ENCODE measurements around the gene MACROD2.

The MACROD2 gene

DNA sequence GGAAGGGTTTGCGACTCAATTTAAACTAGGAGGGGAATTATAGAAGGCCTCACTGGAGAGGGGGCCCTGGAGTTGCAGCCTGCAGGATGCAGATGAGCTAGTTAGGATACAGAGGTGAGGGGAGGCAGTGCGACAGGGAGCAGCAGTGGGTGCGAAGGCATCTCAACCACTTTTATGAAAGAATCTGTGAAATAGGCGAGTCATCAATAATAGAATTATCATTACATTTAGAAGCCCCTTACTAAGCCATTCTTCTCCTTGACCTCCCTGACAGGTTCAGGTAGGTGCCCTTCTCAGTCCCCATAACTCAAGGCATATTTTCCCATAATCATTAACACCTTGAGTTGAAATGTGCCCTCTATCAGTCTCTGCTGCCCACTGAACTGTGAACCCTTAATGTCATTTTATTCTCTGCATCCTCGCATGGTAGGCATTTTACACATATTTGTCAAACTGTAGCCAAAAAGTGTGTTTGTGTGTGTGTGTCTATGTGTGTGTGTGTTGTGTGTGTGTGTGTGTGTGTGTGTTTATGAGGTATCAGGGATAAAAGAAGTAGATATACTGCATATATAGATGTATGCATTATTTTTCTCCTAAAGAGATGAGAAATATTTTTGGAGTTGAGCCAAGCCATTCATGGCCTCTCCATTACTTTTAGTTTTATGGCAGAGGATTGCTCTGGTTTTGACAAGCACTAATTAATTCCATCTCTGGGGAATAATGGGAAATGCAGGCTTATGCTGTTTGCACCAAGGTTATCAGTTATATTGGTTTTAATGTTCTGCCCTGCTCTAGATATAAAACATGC is 1679.1 kb downstream of the MACROD2 start:
- no peak for DNase-seq

DNA sequence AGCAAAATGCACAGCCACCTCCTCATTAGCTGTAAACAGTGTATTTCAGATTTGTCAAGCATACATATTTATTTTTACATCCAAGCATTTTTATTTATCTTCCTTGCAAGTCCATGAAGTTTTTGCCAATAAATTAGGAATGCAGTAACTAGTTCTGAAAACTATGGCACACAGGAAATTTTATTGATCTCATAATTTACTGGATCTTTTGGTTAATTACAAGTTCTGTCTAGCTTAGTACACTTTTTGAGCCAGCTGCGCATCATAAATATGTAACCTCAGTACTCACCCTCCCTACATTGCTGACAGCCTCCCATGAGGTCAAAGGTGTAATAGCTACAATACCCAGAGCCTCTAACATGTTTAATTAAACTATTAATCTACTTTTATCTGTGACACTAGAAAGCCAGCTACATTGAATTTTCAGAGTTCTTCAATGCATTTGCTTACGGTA is 1679.8 kb downstream of the MACROD2 start:
- DNase-seq: no peak

DNA sequence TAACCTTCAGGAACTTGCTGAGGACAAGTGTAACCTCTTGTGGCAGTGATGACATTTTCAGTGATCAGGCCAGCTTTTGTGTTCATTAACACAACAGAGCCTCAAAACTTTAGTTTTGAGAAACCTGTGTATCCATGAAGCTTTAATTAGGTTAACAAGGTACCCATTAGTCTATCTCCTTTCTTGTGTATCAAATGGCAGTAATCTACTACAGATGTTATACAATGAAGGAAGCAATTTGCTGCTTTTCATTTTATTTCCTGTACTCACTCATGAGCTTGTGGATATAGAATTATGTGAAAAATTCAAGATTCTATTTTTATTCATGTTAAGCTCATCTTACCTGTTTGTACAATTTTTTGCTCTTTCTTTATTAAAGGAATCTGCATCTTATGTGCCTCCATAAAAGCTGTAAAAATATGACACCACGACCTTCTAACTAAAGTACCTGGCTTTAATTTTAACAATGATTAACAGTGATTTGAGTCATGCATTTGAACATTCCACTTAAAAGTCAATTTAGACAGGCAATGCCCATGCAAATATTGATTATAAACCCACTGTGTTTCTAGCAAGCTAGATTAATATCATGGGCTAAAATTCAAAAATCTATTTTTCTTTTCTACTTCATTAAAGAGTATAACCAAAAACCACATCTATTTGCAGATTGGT is 1680.6 kb downstream of the MACROD2 start:
- no peak for DNase-seq

DNA sequence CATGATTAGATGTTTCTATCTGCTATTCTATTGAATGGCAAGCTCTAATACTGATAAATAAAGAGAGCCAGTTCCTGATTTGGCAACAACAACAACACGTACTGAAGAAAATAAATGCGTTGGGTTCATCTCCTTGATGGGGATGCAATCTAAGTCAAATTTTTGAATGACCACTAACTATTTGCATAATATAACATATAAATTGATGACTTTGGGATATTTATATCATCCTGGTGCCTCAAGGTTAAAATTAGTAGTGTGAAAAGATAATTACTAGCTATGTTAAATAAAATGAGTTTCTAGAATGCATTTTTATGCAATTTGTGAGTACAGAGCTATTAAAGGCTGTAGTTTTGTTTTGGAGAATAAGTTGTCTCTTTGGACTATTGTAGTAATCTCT is 1681.5 kb downstream of the MACROD2 start:
- no peak for DNase-seq

DNA sequence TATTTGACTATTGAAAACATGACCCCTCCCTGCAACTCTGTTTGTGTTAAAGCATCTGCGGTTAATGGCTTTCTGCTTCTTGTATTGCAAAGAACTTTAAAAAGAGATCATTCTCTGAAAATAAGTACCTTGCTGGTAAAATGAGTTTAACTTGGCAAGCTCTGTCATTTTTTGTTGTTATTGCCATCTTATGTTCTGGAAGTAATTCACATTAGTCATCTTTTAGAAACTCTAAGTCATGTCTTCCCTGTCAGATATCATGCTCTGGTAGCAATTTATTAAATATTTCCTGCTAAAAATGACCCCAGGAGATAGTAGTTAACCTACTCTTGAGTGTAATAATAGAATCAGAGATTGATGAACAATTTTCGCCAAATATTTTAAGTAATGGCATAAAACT is 1687.4 kb downstream of the MACROD2 start:
- no peak for DNase-seq

DNA sequence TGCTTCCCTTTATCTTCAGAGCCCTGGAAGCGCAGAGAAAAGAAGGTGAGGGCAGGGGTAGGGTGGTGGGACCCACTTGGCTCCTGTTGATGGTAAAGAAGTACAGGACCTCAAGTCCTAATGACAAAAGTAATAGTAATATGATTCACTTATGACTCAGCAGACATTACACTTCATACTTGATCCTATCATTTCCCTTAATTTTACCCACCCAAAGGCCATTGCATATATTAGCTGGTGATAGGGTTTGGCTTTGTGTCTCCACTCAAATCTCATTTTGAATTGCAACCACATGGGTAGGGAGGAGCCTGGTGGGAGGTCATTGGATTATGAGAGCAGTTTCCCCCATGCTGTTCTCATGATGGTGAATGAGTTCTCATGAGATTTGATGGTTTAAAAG is 1697.3 kb downstream of the MACROD2 start:
- DNase-seq: no peak

DNA sequence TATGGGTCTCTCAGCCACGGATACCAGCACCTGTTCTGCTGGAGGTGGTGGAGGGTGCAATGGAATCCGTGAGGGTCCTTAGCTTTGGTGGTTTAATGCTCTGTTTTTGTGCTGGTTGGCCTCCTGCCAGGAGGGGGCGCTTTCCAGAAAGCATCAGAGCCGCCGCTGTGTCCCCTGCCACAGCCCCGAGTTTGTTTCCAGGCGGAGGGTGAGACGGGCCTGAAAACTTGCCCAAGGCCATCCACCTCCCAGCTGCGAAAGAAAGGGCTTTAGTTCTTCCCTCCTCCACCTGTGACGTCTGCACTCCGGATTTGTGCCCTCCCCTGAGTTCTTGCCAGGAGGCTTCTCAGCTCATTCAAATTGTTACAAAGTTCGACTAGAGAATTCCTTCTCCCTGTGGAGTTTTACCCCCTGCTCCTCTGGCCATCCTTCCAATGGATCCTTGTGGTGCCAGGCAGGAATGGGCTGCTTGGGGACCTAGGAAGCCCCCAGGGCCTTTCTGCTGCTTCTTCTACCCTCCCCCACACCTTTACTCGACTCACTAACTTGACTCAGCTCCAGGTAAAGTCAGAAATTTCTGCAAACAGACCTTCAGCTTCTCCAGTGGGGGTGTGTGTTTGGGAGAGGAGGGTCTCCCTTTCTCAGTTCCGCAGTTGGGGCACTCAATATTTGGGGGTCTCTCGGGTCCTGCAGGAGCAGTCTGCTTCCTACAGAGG is 1704.3 kb downstream of the MACROD2 start:
- DNase-seq: no peak

DNA sequence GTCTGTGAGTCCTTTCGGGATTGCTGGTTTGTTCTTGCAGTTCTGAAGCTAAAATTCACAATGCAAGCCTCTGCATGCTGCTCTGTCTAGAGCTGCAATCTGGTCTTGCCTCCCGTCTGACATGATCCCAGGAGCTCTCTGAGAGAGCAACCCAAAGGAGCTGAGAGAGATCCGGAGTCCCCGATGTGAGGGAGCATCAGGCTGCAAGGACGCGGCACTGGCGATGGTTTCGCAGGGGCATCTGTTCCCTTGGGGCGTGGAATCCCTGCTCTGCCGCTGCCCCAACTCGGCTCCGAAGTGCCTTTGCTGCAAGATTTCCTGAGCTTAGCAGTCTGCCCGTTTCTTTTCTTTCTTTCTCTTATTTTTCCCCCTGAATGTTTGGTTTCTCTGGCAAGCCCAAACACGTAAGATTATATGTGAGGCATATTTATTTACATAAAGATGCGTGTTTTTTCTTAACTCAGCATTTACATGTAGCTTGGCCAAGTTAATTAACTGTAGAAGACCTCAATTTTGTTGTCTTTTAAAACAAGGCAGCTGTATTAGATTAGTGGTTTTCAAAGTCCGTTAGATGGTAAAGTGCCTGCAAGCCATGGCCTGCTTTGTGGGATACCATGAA is 1704.9 kb downstream of the MACROD2 start:
- no peak for DNase-seq

DNA sequence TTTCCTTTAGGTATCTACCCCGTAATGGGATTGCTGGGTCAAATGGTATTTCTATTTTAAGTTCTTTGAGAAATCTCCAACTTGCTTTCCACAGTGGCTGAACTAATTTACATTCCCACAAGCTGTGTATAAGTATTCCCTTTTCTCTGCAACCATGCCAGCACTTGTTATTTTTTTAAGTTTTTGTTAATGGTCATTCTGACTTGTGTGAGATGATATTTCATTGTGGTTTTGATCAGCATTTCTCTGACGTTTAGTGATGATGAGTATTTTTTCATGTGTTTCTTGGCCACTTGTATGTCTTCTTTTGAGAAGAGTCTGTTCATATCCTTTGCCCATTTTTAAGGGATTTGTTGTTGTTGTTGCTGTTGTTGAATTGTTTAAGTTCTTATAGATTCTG is 1706.8 kb downstream of the MACROD2 start:
- no peak for DNase-seq

DNA sequence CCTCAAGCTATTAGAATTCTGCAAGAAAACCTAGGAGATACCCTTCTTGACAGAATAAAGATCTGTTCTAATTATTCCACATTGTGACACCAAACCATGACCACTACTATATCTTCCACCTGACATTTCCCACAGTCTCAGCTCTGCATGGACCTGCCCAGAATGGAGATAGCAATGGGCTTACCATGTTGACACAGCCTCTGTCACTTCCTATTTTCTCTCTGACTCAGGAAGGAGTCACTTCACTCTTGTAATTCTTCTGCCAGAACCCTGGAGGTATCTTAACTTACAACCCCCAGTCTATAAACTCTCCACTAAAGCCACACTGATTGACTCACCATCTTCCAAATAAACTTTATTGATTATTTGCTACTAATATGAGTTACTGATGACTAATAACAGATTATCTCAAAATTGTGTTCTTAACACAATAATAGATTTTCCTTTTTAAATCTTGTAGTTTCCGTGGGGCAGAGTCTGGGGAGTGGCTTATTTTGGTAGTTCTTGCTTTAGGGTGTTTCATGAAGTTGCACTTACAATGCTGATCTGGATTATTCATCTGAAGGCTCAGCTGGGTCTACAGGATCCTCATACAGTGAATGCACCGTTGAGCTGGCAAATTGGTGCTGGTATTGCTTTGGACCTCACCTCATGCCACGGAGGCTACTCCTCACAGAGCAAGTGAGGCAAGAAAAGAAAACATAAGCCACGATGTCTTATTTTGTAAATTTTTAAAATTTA is 1708.0 kb downstream of the MACROD2 start:
- DNase-seq: no peak

DNA sequence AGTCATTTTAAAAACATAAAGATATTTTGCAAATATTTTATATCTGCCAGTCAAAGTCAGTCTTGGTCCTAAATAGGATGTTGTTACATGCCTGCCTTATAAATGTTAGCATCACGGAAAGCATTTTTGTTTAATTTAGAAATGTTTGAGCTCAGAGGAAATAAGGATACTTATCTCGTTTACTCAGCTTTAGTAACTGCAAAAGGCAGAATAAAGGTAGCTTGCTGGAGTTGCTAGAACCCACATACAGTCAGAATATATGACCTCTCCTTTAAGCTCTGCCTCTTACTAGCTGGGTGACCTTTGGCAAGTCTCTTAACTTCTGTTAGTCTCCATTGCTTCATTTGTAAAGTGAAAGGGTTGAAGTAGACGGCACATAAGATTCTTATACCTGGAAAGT is 1710.7 kb downstream of the MACROD2 start:
- DNase-seq: no peak

DNA sequence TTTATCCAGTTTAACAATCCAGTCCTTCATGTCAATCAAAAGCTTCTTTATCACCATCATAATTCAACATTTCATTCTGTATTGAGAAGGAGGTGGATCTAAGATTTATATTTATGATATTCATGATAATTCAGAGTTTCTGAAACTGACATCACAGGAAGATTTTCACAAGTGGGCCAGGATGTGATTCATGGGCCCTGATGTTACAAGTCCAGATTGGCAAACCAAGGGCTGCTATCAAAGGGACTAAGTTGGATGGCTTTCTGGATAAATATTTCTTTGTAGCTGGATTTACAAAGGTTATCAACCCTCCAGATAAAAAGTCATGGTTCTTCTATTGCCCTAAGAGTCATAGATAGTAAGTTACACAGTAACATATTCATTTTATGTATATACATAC is 1711.4 kb downstream of the MACROD2 start:
- DNase-seq: no peak

DNA sequence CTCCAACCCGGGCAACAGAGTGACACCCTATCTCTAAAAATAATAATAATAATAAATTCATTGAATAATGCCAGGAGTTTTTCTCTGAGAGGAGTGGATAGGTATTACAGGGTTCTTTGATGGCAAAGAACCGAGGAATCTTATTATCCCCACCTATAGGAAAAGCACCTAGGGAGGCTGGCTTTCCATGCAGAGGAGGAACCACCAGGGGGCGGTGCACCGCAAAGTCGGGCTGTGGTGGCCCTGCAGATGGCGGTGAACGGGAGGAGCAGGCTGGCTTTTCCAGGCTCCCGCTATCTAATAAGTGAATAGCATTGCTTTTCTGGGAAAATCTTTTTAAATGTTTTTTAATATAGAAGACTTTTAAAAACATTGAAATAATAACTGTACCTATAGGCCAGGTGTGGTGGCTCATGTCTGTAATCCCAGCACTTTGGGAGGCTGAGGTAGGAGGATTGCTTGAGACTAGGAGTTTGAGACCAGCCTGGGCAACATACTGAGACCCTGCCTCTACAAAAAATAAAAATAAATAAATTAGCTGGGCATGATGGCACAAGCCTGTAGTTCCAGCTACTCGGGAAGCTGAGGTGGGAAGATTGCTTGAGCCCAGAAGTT is 1713.8 kb downstream of the MACROD2 start:
- DNase-seq: peak; percentile 13

DNA sequence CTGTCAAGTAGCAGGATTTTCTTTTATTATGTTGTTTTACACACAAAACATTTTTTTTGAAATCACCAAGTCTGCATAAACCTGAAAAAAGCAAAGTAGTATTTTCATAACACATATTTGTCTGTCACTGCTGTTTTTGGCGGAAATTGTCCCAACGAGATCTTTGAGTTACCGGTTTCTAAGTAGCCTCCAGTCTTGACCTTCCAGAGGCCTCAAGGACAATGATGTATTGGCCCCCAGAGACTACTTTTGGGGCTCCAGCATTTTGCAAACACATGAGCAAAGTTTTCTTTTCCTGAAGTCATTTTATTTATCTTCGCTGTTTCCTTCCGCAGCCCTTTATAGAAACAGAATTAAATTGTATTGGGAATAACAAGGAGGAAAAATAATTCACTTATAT is 1715.3 kb downstream of the MACROD2 start:
- no peak for DNase-seq

DNA sequence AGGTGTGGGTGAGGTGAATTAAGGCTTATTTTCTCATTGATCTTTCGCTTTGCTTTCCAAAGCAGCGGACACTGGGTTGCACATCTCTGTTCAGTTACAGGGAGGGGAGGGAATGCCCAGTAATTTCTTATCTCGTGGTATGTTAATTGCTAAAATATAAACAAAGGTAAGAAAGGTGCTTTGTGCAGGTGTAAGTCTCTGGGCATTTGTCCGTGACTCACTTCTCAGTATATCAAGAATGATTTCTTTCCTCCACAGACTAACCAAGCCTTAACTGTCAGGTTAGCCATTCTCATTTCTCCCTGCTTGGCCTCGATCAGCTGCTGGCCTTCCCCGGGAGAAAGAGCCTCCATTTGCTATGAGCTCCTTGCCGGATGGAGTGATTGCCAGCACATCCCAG is 1715.9 kb downstream of the MACROD2 start:
- no peak for DNase-seq

DNA sequence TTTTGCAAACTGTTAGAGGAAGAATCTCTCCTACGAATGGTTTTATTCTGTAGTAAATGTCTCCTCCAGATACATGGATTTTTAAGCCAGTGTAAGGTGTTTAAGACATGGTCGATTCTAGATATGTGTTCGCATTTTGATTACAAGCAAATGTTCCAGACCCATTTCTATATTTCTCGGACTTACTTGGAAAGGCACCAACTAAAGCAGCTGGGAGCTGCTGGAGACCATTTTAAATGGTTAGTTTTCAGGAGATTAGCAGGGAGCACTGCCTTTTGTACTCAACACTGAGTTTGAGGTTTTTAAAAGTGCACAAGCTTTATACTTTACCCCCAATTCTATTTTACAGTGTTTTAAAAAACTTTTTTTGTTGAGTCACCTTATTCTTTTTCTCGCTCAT is 1720.9 kb downstream of the MACROD2 start:
- no peak for DNase-seq

DNA sequence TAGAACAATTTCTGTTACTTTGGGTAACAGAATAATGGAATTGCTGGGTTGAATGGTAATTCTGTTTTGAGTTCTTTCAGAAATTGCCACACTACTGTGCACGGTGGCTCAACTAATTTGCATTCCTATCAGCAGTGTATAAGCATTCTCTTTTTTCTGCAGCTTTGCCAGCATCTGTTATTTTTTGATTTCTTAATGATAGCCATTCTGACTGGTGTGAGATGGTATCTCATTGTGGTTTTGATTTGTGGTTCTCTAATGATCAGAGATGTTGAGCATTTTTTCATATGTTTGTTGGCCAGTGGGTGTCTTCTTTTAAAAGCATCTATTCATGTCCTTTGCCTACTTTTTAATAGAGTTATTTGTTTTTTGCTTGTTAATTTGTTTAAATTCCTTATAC is 1731.1 kb downstream of the MACROD2 start:
- no peak for DNase-seq

DNA sequence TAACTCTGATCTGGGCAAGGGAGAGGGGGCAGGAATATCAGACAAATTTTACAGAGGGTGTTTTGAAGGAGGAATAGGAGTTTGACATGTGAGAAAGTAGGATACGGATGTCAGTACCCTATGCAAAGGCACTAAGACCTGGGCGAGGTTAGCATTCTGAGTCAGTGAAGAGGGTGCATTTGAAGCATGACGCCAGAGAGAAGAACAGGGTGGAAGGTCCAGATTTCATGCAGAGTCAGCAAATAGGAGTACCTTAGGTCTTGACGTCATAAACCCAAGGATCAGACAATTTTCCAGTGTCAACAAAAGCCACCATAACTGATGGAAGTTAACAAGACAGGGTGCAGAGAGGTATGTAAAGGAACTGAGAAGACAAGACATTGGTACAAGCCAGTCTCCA is 1738.7 kb downstream of the MACROD2 start:
- DNase-seq: no peak

DNA sequence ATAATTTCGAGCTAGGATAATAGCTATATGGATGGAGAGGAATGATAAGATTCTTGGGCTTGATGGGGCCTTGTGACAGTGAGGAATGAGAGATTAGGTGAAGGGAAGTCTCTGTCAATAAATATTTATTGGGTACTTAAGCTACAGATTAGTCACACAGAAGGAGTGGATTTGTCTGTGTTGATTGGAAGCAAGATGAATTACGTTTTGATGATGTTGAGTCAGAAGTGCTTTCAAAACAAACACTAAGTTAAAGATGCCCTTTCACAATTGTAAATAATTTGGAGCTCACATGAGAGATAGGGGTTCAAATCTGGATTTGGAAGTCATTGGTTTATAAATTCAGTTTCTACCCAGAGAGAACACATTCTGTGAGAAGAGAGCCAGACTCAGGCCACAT is 1743.7 kb downstream of the MACROD2 start:
- no peak for DNase-seq

DNA sequence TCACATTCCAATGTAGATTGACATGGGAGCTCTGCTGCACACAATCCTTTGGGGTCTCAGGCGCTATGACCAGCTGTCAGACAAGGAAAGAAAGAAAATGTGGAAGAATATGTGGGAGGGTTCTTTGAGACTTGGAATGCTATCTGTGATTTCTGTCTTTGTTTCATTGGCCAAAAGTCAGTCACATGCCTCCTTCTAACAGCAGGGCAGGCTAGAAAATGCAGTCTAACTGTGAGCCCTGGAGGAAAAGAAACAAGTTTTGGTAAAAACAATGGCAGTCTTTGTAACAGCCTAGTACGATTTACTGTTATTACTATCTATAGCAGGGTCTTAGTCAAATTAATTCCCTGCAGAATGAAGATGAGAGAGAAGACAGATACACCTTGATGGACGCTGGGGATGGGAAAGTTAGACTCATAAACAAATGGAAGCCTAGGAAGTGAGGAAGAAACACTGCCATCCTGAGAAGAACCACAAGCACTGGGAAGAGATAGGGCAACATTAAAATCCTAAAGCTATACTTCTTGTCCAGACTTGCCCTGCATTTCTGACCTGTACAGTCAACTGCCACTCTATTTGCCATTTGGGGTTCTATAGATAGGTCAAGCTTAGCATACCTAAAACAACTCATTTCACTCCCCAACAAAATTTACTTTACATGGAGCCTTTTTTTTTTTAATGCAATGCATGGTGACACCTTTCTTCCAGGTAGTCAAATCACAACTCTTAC is 1744.9 kb downstream of the MACROD2 start:
- DNase-seq: no peak

DNA sequence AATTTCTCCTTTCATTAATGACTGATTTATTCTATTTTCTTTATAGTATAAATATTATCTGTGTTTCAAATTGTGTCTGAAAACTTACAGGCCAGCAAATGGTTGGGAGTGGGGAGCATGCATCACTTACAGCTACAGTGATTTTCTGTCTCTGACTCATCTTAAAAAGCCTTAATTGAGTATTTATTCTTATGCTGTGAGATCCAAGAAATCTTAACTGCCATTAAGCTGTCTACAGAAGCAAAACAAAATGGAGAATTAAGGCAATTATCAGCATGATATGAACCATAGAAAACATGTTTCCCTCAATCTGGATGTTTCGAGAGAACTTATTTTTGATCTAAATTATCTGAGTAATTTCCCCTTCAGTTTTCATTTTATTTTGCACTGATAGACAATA is 1746.8 kb downstream of the MACROD2 start:
- no peak for DNase-seq

DNA sequence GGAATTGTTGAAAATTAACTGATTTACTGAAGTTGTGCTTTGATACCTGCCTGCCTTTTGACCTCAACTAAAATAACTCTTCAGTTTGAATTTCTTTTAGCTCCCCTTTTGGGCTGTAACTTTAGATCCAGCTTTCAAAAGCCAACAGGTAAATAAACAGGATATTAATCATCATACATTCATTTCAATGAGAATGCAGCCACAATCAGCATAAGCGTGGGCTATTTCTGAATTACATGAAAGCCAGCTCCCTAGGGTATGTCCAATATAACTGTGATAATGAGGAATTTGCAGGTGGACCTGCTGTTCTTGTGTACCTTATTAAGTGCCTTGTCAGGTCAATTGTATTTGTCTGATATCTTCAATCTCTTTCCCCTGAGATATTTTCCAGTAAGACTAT is 1747.3 kb downstream of the MACROD2 start:
- no peak for DNase-seq
